Left colon (tissue), 2 donors: Measurements from ENCODE around the gene AMFR. TPM values are rescaled to one million over a fixed set of nuclear protein-coding genes. Genes with fewer than 3 reads are reported as not detected.

Experiments
- ATAC-seq: fragments of 200-7000 bp; cut with Tn5 transposase; one replicate; pipeline ENCODE4 v1.9.1; 2020; ENCODE audit warnings: mild to moderate bottlenecking, moderate library complexity
- DNase-seq, 2 donors: peaks; one replicate each; pipeline ENCODE4 v3.0.0-alpha.2; 2020
- intact Hi-C, 2 donors: fragments of 100-400 bp; cut with DNase I in 1 of 2; cut with micrococcal nuclease in 1 of 2; formaldehyde crosslinking; loops; one replicate each; pipeline versions ENCODE4 v1.11.2 to v1.14.0; 2022; cut with DNase I, micrococcal nuclease
- total RNA-seq, 2 donors: library from RNA; stranded (reverse); fragmentation: NEBNext Ultra II Directional; extraction: Animal tissue kit (Norgen Biotek cat#: 25700); gene quantifications; one replicate each; pipeline ENCODE4 v1.2.1, GENCODE V29; 2021
- donor health status: DM: no; HTN: no; CAD: no.
- donor health status: DM: yes; HTN: yes; CAD: no.

The AMFR gene
- total RNA-seq, 2 donors from 2014 or later: 87.2 to 111 TPM

DNA sequence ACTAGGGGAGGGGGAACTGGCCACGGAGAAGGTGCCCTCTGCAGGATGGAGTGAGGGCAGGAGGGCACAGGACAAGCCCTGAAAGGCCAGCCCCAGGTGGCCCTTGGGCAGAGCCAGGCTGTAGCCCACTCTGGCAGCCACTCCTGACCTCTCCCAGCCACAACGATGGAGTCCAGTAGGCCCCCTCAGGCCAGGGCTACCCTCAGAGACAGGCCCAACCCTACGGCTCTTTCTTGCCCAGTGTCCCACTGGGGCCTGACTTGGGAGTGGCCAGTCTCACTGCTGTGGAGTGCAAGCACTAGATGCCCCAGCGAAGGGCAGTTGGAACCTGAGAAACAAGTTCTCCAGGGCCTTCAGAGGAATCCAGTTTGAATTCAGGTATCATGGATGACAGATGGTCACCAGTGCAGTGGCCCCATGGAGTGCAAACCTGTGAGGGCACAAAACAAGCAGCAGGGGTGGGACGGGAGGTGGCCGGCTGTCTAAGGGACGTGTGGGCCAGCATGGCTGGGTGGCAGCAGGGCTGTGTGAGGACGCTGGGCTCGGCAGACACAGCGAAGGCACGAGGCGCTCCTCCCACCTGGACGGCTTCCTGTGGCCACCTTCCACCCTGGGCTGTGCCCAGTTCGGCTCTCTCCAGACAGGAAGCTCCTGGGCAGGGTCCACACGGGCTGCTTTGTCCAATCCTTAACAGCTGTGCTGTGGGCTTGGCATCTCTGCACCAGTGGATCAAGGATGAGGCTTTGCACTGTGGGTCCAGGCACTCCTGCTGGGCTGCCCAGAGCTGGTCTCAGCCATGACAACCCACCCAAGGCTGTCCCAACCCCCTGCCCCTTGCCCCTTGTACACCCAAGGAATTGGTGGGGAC lies 72.1 kb downstream of the AMFR start:
- intact Hi-C loops: no loop called here

DNA sequence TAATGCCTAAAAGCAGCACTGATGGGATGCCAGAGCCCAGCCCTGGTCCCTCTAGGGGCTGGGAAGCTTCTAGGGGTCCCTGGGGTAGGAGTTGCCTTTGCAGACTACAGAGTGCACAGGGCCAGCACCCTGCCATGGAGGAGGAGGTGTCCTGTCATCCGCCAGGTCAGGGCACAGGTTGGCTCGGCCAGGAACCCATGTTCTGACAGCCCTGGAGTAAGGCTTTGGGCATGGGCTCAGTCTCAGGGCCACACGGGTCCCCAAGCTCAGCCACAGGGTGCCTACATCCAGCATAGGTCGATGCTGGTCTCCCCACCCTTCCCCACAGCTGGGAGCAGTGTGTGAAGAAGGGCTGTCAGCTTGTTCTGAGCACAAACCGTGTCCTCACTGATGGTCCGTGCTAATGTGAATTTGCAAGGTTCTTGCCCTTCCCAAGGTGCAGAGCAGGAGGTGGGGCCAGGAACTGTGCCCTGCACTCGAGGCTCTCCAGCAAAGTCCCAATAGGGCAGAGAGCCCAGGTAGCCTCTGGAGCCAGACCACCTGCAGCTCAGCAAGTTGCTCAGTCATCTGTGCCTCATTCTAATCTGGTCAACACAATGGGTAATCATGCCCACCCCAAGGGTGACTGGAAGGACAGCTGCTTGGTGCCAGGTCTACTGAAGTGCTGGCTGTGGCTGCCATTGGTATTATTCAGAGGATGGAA lies 72.8 kb downstream of the AMFR start:
- no peak for ATAC-seq
- intact Hi-C loops: no loop called here
- DNase-seq: peak in 1 of 2 donors; percentile 12

More for the DNA sequence above, 72.1 kb downstream of the AMFR start:
- ATAC-seq: no peak
- DNase-seq: peak in 1 of 2 donors; percentile 17

DNA sequence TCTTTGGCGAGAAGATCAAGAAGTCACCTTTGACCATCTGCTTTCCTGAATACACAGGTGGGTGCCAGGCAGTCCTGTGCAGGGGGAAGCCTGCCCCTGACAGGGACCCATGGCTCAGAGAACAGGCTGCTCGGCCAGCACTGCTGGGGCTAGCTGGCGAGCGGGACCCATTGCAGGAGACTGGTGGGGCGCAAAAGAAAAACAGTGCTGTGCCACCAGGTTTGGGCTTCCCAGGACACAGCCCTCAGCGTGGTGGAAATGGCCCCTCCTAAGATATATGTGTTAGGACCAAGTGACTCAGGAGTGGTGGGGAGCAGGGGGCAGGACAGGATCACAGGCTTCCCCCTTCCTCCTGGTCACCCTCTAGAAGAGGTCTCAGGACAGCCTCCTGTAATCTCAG lies 73.9 kb downstream of the AMFR start:
- peak in 1 of 2 donors; percentile 17 for DNase-seq
- intact Hi-C loops: no loop called here
- no peak for ATAC-seq

DNA sequence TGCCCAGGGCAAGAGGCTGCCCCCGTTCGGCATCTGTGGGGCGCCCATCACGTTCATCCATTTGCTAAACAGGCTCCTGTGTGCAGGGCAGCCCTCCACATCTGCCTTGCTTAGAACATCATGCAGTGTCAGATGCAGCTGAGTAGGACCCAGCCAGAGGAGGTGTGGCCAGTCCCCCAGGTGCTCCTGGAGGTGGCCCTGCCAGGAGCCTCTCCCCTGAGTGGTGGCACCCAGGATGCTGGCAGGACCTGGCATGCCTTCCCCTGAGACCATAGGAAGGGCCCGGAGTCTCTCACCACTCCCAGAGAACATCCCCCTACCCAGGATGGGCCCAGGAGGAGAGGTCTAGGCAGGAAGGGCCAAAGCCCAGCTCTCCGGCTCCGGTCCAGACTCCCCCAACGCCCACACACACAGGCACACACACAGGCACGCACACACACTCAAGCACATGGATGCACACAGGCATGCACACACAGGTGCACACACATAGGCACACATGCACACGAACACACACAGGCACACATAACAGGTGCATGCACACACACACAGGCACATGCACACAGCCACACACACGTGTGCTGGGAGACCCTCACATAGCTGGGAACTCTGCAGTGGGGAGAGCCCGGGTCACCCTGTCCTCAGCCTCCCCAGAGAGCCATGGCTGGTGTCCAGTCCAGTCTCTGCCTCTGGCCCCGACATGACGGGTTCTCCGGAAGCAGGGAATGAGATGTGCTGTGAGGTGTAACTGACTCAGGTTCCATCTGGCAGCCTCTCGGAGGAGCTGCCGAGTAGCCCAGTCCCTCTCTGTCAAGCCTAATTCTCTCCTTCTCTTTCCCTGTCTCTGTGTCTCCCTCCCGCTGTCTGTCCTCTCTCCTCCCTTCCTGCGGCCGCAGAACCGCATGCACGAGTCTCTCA lies 74.6 kb downstream of the AMFR start:
- DNase-seq: no peak

DNA sequence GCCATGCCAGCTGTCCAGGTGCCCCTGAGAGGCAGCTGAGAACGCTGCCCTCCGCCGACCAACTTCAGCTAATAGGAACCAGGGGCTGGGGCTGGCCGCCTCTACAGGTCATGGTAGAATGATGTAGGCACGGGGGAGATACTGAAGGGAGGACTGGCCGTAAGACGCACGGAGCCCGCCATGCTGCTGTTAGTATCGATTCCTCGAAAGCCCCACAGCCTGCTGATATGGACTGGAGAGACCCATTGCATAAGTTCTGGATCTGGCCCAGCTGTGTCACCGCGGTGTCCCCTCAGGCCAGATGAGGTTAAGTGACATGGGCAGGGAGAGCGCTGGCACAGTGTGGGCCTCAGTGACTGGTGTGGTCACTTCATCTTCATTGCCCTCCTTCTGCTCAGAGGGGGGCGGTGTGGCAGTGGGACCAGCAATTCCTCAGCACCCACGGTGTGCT lies 75.6 kb downstream of the AMFR start:
- intact Hi-C loops: no loop called here
- DNase-seq (no peak), ATAC-seq (no peak)

More for the DNA sequence above, 74.6 kb downstream of the AMFR start:
- intact Hi-C loops: no loop called here
- no peak for ATAC-seq

DNA sequence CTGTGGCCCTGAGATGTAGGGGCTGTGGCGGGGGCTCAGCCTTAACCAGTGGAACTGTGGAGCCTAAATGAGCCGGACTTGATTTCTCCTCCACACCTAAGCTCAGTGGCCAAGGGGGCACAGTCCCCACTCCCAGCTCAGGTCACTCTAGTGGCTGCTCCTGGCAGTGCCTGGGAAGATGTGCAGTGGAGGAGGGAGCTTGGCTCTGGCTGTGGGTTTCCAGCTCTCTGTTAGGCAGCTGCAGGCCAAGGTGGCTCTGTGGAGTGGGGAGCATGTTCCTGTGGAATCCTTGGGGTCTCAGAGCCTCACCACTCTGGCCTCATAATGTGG lies 76.3 kb downstream of the AMFR start:
- ATAC-seq (no peak), DNase-seq (no peak)
- intact Hi-C loops: no loop called here

DNA sequence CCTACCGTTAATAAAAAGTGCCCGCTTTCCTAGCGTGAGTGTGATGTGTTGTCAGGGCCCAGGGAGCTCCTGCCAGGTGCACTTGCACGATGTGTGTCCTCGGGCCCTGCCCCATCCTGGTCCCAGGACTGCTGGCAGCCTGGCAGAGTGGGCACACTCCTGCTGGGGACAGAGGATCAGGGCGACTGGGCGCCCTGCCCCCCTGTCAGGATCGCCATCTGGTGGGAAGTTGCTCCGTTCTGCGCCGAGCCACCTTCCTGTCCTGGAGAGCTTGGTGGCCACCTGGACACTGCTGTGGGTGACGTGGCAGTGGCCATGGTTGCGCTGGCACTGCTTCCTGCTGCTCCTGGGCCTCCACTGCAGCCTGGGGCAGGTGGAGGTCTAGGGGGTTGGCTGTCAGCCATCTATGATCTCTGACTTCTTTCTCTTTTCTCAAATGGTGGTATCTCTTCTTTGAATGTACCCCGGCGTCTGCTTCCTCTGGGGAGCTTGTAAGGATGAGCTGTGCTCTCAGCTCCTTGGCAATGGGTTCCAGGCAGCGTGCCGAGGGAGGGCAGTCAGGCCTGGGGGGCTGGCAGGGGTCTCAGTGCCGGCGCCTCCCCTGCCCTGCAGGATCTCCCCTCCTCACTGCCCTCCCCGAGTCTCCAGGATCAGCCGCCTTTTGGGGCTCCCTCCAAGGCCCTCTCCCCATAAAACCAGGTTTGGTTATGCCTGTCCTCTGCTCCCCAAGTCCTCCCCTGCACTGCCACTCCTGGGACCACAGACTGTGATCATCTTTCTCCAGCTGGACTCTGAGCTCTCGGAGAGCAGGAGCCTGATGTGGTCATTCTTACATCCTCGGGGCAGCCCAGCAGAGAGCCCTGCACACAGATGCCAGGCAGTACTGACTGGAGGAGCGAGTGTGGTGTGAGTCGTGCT lies 76.9 kb downstream of the AMFR start:
- intact Hi-C loops: no loop called here
- DNase-seq: no peak
- ATAC-seq: no peak

DNA sequence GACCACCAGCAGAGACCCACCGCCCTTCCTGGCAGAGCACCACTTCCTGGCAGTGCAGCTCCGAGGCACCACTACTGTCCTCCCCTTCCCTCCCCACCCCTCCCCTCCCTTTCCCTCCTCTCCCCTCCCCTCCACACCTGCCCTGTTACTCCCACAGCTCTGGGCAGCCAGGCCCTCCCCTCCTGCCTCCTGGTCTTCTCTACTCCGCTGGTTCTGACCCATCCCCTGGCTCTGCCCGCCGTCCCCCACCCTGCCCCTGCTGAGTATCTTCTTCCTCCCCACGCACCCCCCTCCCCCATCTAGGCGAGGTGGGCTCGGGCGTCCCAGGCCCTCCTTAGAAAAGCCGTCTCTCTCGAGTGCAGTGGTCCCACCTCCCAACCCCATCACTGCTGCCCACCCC lies 77.7 kb downstream of the AMFR start:
- no peak for DNase-seq
- intact Hi-C loops: no loop called here
- ATAC-seq: no peak

DNA sequence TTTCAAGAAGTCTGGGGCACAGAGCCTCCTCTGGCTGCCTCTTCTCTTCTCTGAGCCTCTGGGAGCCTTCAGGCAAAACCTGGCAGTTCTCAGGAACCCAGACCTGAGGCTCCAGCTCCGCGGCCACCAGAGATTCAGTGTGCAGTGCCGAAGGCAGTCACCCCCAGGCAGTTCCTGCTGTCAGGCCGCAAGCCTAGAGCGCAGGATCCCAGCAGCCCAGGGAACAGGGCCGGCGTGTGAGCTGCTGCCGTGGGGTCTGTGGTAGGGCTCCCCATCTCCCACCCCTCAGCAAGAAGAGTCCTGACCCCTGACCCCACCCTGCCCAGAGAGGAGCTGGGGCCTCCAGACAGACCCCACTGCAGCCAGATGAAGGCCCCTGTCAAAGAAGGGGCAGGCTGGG lies 78.2 kb downstream of the AMFR start:
- ATAC-seq (no peak), DNase-seq (no peak)
- intact Hi-C loops: no loop called here

DNA sequence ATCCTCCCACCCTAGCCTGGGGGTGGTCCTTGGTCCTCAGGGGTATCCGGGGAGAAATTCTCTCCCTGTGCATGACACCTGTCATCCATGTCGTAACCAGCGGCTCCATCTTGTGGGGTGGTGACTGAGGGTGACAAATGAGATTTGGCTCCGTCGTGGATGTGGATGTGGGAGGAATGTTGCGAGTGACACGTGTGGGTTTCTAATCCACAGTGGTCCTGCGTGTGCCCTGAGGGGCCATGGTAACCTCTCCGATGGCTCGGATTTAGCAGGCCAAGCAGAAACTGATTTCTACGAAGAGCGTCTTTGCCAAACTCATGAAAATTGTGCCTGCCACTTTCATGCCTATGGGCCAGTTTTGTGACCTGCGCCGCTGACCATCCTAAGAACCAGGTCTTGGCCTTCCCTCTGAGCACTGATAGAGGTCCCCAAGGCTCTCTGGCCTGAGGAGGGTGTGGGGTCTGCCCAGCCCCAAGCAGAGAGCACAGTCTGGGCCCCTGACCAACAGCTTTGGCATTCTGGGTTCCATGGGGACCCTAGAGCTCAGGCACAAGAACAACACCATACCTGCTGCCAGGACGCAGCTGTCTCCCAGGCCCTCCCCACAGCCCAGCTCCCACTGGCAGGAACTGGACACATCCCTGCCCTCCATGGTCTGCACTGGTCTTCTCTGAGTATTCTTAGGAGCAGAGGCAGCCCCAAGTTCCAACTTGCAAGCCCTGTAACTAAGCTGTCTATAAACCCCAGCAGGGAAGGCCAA lies 79.0 kb downstream of the AMFR start:
- ATAC-seq (no peak), DNase-seq (no peak)
- intact Hi-C loops: no loop called here

DNA sequence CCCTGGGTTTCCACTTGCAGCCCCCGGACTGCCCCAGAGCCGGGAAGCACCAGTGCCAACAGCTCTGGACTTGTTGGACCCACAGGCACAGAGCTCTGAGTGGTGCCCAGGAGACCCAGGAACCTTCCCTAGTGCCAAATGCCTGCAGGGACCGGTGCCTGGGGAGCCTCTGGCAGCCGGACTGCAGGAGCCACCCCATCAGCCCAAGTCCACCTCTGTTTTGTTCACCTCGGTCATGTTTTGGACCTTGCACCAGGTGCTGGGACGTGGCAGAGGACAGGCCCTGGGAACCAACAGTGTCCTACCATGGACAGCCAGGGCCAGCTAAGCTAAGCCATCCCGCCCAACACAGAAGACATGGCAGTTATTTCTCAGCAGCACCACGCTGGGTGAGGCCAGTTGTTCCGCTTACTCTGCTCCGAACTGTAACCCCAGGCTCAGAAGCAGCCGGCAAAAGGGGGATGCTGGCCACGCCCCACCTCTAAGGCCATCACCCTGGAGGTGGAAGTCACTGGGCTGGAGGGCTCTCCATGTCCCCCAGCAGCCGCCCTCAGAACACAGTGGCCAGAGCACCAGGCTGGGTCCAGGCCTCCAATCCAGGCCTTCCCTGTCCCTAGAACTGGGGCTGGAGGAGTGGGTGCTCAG lies 79.8 kb downstream of the AMFR start:
- intact Hi-C loops: no loop called here
- DNase-seq: no peak

DNA sequence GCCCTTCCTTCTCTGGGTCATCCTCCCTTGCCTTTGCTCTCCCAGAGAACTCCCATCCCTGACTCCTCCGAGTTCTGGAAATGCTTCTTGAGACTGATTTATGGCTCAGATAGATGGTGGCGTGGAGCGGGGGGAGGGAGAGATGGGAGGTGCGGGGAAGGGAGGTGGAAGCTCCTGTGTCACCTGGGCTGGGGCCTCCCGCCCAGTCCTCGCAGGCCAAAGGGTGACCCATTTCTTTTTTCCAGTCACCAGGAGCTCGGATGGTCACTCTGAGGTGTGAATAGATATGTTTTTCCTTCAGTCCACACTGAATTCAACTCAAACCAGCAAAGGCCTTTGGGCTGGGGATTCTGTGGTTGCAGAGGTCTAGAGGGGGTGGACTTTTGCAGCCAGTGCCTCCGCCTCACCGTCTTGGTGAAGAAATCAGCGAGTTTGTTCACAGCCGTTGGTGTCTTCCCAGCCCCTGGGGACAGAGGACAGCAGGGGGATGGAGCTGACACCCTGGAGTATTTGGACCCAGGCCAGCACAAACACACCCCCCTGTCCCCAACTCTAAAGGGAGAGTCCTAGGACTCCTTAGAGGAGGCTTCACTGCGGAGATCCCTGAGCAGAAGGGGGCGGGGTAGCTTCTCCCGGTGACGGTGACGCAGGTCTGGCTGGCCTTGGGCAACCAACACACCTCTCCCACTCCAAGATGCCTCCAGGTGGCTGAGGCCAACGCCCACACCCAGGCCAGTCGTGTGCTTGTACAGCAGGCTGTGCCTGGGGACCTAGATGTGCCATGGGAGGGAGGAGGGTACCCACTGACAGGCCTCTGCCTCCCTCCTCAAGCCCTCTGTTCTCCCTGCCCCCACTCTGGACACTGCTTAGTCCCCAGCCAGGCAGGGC lies 80.6 kb downstream of the AMFR start:
- intact Hi-C loops: no loop called here
- DNase-seq (no peak), ATAC-seq (peak; percentile 37)

More for the DNA sequence above, 79.8 kb downstream of the AMFR start:
- no peak for ATAC-seq

DNA sequence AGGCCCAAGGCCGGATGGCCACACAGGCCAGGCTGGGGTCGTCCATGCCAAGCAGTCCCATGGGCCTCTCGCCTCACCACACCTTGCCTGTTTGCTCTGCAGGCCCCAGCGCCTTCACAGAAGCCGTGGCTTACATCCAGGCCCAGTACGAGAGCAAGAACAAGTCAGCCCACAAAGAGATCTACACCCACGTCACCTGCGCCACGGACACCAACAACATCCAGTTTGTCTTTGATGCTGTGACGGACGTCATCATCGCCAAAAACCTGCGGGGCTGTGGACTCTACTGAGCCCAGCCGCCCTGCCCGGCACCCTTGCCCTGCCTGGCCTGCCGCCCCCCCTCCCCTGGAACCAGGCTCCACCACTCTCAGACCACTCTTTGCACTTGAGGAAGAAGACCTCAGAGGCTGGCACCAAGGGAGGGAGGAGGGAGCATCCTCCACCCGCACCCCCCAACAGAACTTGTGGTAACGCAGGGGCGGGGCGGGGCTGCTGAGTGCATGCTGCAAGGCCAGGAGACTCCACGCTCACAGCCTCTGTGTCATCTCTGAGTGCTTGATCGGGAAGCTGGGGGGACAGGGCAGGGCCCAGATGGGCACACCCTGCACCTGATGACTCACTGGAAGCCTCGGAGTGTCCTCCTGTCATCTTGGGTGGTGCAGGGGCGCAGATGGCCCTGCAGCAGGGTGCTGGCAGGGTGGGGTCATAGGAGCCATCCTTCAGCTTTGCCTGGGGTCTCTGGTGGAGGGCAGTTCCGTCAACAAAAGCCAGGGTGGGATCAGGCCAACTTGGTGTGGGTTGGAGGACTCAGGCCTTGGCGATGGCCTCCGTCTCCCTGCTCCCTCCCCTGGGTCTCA lies 81.5 kb downstream of the AMFR start:
- ATAC-seq (no peak), DNase-seq (no peak)
- intact Hi-C loops: no loop called here

DNA sequence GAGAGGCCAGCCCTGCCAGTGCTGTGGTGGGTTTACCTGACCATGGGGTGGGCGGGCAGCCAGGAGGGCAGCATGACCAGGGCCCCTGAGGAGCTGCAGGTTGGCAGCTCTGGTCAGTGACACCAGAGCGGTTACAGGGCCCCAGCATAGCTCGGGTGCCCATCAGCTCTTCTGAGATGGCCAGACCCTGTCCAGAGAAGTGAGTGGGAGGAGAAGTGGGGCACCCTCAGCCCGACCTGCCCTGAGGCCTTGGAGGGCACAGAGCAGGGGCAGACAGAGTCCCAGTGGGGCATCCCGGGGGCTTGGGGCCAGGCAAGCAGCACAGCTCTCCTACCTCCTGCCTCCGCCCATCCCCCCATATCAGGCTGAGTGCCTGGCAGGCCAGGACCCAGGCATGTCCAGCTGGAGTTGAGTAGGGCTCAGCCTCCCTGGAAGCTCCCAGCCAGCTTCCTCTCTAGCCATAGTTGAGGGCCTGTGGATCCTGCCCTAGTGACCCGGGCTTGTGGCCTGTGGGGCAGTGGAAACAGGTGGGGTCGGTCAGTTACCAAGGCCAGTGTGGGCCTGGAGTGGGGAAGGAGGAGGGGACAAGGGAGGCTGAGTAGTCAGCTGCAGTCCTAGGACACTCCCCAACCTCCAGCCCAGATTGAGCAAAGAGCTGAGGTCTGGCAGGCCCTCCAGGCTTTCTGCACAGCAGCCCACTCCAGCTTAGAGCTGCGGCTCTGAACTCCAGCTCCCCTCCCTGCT lies 83.5 kb downstream of the AMFR start:
- intact Hi-C loops: no loop called here
- ATAC-seq (no peak), DNase-seq (no peak)
